Measurements from ENCODE around the gene CCDC97.
A peak's percentile ranks its signal among the peaks of the same experiment; 100 is the strongest.
"Not testable (repeated sequence)": the region's sequence is repeated elsewhere in the genome, so short reads cannot be mapped to it uniquely, and the experiment has no call there.

The CCDC97 gene

DNA sequence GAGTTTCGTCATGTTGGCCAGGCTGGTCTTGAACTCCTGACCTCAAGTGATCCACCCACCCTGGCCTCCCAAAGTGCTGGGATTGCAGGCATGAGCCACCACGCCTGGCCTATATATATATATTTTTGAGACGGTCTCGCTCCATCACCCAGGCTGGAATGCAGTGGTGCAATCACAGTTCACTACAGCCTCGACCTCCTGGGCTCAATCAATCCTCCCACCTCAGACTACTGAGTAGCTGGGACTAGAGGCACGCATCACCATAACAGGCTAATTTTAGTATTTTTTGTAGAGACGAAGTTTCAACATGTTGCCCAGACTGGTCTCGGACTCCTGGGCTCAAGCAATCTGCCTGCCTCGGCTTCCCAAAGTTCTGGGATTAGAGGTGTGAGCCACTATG is 36.9 kb downstream of the CCDC97 start:
- H3K4me3 ChIP-seq (ENCODE audit: low read length); H3K9ac ChIP-seq (ENCODE audit: low read length); H3K9me3 ChIP-seq (ENCODE audit: control insufficient read depth, low read length); H3K36me3 ChIP-seq (ENCODE audit: control insufficient read depth, insufficient read depth, low read length, severe bottlenecking); DNase-seq (ENCODE audit: low read depth); H3K27me3 ChIP-seq (replicated peaks; ENCODE audit: control insufficient read depth, insufficient read depth, low read length): not testable (repeated sequence)
- H3K4me1 ChIP-seq (ENCODE audit: control insufficient read depth, insufficient read depth, low read length), result peaks cover 12% of the 10 kb centered on the region

DNA sequence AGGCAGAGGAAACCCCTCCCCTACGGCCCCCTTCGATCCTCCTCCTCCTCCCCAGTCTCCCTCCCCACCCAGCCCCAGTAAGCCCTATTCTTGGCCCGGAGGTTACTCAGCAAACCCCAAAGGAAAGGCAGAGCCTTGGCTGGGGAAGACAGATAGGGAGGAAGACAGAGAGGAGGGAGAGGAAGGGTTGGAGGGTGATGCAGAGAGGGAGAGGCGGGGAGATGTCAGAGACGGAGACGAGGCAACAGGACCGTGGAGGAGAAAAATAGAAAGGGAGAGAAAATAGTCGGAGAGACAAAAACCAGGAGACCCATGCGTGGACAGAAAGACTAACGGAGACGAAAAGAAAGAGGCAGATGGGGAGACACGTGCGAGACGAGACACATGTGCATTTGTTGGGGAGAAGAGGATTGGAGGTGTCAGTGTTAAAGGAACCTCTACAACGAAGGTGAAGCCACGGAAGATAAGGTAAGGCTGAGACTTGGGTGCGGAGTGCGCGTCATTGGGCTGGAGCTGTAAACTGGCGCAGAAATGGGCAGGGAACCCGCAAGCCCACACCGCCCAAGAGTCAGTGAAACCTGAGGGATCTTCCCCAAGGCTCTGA is 40.9 kb downstream of the CCDC97 start:
- Histone ChIP-seq H3K27me3 (replicated peaks; ENCODE audit: control insufficient read depth, insufficient read depth, low read length) (no peaks in the 10 kb centered on the region), H3K9me3 (ENCODE audit: control insufficient read depth, low read length) (no peaks in the 10 kb centered on the region), H3K4me1 (ENCODE audit: control insufficient read depth, insufficient read depth, low read length) (peaks cover 14% of the 10 kb centered on the region), H3K9ac (ENCODE audit: low read length) (peak overlapping the region; percentile 87), H3K4me3 (ENCODE audit: low read length) (peak overlapping the region; percentile 91), H3K36me3 (ENCODE audit: control insufficient read depth, insufficient read depth, low read length, severe bottlenecking) (no peaks in the 10 kb centered on the region)
- peak; percentile 32 for DNase-seq (ENCODE audit: low read depth)

DNA sequence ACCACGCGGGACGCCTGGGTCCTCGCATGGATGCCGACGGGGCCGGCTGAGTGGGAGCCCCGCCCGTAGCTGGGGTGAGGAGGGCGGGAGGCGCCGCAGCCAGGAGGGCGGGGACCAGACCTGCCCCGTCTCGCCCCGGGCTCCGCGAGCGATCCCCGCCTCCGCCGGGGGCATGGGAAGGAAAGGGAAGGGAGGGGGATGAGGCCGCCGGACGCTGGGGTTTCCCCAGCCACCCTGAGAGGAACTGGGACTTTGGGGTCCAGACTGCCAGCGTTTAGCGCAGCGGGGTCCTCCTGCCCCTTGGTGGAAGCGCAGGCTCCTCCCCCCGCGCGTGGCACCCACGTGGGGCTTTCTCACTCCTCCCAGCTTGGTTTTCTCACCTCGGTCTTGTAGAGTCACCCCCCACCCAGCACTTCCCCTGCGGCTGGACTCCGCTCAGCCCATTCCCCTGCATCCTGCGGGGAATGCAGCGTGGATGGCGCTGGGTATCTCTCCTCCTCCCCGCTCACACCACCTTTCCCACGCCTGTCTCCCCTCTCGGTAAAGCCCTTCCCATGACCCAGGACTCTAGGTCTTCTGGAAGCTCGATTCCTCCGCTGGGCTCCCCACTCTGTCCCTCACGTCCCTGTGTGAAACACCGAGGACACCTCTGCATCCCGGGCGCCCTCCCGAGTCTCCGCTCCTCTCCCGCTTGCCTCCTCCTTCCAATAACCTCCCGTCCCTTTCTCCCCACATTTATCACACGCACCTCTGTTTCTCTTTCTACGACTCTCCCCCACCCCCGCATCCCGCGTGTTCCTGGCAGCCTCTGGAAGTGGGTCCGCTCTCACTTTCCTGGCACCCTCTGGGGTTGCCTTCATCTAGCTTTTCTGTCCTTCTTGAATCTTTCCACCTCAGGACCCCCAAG is 41.6 kb downstream of the CCDC97 start:
- Histone ChIP-seq H3K36me3 (ENCODE audit: control insufficient read depth, insufficient read depth, low read length, severe bottlenecking) (no peaks in the 10 kb centered on the region), H3K9me3 (ENCODE audit: control insufficient read depth, low read length) (no peaks in the 10 kb centered on the region), H3K9ac (ENCODE audit: low read length) (peak overlapping the region; percentile 87), H3K4me3 (ENCODE audit: low read length) (peak overlapping the region; percentile 91), H3K4me1 (ENCODE audit: control insufficient read depth, insufficient read depth, low read length) (peaks cover 14% of the 10 kb centered on the region), H3K27me3 (replicated peaks; ENCODE audit: control insufficient read depth, insufficient read depth, low read length) (no peaks in the 10 kb centered on the region)
- DNase-seq (ENCODE audit: low read depth), result peak; percentile 79

DNA sequence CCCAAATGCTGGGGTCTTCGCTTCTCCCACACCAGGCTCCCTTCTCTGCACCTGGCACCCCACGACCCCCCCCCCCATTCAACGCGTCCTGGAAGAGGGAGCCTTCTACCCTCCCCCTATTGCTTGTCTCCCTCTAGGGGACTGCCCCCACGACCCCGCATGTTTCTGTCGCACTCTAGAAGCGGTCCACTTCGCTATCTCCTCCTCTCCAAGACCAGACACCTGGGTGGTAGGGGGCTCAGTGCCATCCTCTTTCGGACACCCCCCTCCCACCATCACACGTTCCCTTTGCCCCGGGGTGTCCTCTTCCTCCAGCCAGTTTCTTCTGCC is 42.3 kb downstream of the CCDC97 start:
- Histone ChIP-seq H3K9ac (ENCODE audit: low read length) (peak overlapping the region; percentile 87), H3K9me3 (ENCODE audit: control insufficient read depth, low read length) (no peaks in the 10 kb centered on the region), H3K27me3 (replicated peaks; ENCODE audit: control insufficient read depth, insufficient read depth, low read length) (no peaks in the 10 kb centered on the region), H3K4me1 (ENCODE audit: control insufficient read depth, insufficient read depth, low read length) (peaks cover 14% of the 10 kb centered on the region), H3K36me3 (ENCODE audit: control insufficient read depth, insufficient read depth, low read length, severe bottlenecking) (no peaks in the 10 kb centered on the region), H3K4me3 (ENCODE audit: low read length) (peak overlapping the region; percentile 91)
- DNase-seq (ENCODE audit: low read depth), result no peak

DNA sequence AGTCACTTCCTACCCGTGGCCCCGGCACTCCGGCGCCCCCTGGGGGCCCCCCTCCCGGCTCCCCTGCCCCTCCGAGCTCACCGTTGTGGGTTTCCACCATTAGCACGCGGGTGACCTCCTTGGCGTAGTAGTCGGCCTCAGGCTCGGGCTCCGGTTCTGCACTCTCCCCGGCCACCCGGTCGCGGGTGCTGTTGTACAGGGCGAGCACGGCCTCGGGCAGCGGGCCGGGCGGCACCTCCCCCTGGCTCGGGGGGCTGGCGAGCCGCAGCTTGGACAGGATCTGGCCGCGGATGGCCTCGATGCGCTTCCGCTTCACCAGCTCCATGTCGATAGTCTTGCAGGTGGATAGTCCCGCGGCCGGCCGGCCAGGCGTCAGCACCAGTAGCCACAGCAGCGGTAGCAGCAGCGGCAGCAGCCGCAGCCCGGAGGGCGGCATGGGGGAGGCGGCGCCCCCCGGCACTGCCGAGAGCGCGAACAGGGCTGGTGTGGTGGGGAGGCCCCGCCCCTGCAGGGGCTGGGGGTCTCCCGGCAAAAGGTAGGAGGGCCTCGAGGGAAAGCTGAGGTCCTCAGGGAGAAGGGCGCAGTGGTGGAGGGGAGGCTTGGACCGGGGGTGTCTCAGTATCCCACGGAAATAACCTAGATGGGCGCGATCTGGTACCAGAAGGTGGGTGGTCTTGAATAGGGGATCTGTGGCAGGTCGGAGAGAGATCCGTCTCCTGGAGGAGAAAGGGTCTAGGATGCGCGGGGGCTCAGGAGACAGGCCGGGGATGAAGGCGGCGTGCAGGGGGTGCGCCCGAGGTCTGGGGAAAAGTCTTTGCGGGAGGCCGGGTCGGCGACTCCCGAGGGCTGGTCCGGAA is 42.9 kb downstream of the CCDC97 start:
- Histone ChIP-seq H3K9ac (ENCODE audit: low read length) (peak overlapping the region; percentile 87), H3K27me3 (replicated peaks; ENCODE audit: control insufficient read depth, insufficient read depth, low read length) (no peaks in the 10 kb centered on the region), H3K4me3 (ENCODE audit: low read length) (peak overlapping the region; percentile 91), H3K36me3 (ENCODE audit: control insufficient read depth, insufficient read depth, low read length, severe bottlenecking) (no peaks in the 10 kb centered on the region), H3K9me3 (ENCODE audit: control insufficient read depth, low read length) (no peaks in the 10 kb centered on the region), H3K4me1 (ENCODE audit: control insufficient read depth, insufficient read depth, low read length) (peaks cover 14% of the 10 kb centered on the region)
- peak; percentile 79 for DNase-seq (ENCODE audit: low read depth)

DNA sequence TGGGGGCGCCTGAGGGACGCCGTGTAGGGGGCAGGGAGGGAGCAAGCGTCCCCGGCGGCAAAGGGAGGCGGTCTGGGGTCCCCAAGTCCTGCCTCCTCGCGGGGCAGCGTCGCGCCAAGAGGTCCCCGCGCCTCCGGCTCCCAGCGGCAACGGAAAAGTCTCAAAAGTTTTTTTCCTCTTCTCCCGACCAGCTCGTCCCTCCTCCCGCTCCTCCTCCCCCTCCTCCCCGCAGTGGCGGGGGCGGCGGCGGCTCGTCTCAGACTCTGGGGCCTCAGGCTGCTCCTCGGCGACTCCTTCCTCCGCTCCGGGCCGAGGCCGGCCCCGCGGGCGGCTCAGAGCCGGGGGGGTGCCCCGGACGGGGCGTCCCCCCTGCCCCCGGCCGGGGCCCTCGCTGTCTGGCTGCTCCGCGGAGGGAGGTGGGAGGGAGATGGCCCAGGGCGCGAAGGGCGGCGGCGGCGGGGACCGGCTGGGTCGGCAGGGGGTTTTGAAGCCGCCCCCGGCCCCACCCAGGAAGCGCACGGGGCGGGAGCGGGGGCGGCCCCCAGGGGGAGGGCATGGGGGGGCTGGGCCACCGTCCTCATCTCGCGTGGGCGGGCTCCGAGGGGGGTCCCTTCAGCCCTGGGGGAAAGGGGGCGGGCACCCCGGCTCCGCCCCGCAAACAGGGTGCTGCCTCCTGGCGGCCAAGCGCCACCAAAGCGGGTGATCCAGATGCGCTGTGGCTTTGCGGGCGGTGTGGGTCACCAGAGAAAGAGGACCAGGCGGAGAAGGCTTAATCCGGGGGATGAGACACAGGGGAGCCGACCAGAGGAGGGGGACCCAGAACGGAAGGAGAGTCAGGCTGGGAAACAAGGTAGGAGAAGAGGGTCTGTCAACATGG is 43.7 kb downstream of the CCDC97 start, which contains the start of gene TGFB1:
Gene TGFB1, minus strand, starts transcription at position 457 of the 877 bp plus-strand sequence. CDS start 878 bp downstream, outside the sequence.
- no peaks in the 10 kb centered on the region for H3K9me3 ChIP-seq (ENCODE audit: control insufficient read depth, low read length)
- peak within 1 kb of the TSS; percentile 91 for H3K4me3 ChIP-seq (ENCODE audit: low read length)
- H3K27me3 ChIP-seq (replicated peaks; ENCODE audit: control insufficient read depth, insufficient read depth, low read length), result no peaks in the 10 kb centered on the region
- peak within 1 kb of the TSS; percentile 87 for H3K9ac ChIP-seq (ENCODE audit: low read length)
- peak; percentile 96 for DNase-seq (ENCODE audit: low read depth)
- H3K4me1 ChIP-seq (ENCODE audit: control insufficient read depth, insufficient read depth, low read length), result peaks cover 14% of the 10 kb centered on the region
- H3K36me3 ChIP-seq (ENCODE audit: control insufficient read depth, insufficient read depth, low read length, severe bottlenecking), result no peaks in the 10 kb centered on the region

DNA sequence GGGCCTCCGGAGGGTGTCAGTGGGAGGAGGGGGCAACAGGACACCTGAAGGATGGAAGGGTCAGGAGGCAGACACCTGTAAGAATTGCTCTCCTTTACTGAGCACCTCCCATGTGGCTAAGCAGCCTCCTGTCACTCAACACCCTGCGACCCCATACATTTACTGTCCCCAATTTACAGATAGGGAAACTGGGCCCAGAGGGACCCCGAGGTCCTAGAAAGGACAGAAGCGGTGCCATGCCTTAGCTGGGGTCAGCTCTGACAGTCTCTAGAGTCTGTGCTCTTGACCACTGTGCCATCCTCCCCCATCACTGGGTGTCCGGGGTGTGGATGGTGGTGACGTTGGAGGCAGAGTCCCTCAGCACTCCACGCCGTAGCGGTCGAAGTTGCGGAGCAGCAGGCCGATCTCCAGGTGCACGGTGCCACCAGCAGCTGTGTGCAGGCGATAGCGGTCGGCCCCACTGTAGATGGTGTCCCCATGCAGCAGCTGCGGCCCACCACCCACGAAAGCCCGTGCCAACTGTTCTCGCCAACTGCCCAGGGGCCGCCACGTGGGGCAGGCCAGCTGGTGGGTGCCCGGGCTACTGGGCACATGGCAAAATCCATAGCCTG is 44.5 kb downstream of the CCDC97 start:
- Histone ChIP-seq H3K9ac (ENCODE audit: low read length) (peak overlapping the region; percentile 67), H3K4me3 (ENCODE audit: low read length) (peak overlapping the region; percentile 72), H3K36me3 (ENCODE audit: control insufficient read depth, insufficient read depth, low read length, severe bottlenecking) (no peaks in the 10 kb centered on the region), H3K4me1 (ENCODE audit: control insufficient read depth, insufficient read depth, low read length) (peaks cover 14% of the 10 kb centered on the region), H3K9me3 (ENCODE audit: control insufficient read depth, low read length) (no peaks in the 10 kb centered on the region), H3K27me3 (replicated peaks; ENCODE audit: control insufficient read depth, insufficient read depth, low read length) (no peaks in the 10 kb centered on the region)
- DNase-seq (ENCODE audit: low read depth), result no peak

DNA sequence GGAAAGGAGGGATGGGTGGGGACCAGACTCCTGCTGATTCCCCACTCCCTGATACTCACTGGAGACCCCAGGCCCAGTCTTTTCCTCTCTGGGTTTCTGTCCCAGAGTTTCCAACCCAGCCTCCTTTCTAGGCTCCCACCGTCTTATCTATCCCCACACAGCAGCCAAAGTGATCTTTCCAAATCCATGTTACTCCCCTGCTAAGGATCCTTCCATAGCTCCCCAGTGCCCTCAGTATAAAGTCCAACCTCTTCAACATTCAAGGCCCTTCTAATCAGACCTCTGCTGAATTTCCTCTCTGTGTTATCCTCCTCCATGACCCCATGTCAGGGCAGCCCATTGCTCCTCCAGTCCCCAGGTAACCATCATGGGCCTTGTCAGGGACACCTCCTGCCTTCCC is 45.1 kb downstream of the CCDC97 start:
- no peaks in the 10 kb centered on the region for H3K27me3 ChIP-seq (replicated peaks; ENCODE audit: control insufficient read depth, insufficient read depth, low read length)
- no peaks in the 10 kb centered on the region for H3K9me3 ChIP-seq (ENCODE audit: control insufficient read depth, low read length)
- H3K36me3 ChIP-seq (ENCODE audit: control insufficient read depth, insufficient read depth, low read length, severe bottlenecking), result no peaks in the 10 kb centered on the region
- no peak for DNase-seq (ENCODE audit: low read depth)
- peaks cover 14% of the 10 kb centered on the region for H3K4me1 ChIP-seq (ENCODE audit: control insufficient read depth, insufficient read depth, low read length)
- no peak overlapping the region for H3K9ac ChIP-seq (ENCODE audit: low read length)
- no peak overlapping the region for H3K4me3 ChIP-seq (ENCODE audit: low read length)

DNA sequence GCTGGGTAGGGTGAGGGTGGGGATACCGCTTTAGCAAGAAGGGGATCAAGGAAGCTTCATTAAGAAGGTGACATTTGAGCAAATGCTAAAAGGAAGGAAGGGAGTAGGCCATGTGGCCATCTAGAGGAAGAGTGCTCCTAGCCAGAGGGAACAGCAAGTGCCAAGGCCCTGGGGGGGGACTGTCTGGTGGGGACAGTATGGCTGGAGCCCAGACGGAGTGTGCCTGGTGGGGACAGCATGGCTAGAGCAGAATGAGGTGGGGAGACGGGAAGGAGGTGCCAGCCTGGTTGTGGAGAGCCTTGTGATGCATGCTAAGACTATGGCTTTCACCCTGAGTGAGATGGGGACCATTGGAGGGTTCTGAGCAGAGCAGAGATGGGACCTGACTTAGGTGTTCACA is 45.8 kb downstream of the CCDC97 start:
- H3K27me3 ChIP-seq (replicated peaks; ENCODE audit: control insufficient read depth, insufficient read depth, low read length), result no peaks in the 10 kb centered on the region

DNA sequence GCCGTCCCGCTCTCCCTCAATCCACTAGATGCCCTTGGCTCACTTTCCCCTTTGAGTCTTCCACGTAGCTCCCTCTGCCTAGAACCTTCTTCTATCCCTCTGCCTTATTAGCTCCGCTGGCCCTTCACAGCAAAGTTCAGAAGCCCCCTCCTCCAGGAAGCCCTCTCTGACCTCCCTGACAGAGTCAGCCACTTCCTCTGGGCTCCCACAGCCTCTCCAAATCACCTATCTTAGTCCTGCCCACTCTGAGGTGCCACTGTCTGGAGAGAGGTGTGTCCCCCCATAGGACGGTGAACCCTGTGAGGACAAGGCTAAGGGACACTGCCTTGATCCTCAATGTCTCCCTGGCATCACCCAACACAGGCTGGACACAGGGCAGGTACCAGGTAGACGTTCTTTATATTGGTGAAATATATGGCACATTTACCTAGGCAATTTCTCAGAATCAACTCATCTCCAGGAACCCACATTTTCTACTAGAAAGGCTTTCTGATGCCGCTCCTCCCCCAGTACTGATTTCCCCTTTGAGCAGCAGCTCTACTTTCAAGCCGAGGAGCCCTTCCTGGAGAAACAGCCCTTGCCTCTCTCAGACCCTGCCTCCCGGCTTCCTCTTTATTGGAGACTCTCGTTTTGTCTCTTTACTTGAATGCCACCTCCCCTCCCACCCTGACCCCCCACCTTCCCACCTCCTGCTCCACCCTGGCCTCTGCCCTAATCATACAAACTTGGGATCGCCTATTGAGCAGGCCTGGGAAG is 47.2 kb downstream of the CCDC97 start:
- Histone ChIP-seq H3K4me3 (ENCODE audit: low read length) (no peak overlapping the region), H3K9ac (ENCODE audit: low read length) (no peak overlapping the region), H3K9me3 (ENCODE audit: control insufficient read depth, low read length) (no peaks in the 10 kb centered on the region), H3K27me3 (replicated peaks; ENCODE audit: control insufficient read depth, insufficient read depth, low read length) (no peaks in the 10 kb centered on the region), H3K4me1 (ENCODE audit: control insufficient read depth, insufficient read depth, low read length) (no peaks in the 10 kb centered on the region), H3K36me3 (ENCODE audit: control insufficient read depth, insufficient read depth, low read length, severe bottlenecking) (no peaks in the 10 kb centered on the region)
- no peak for DNase-seq (ENCODE audit: low read depth)

More for the DNA sequence above, 45.8 kb downstream of the CCDC97 start:
- H3K4me1 ChIP-seq (ENCODE audit: control insufficient read depth, insufficient read depth, low read length), result peaks cover 9% of the 10 kb centered on the region
- H3K36me3 ChIP-seq (ENCODE audit: control insufficient read depth, insufficient read depth, low read length, severe bottlenecking), result no peaks in the 10 kb centered on the region
- DNase-seq (ENCODE audit: low read depth), result no peak
- no peak overlapping the region for H3K4me3 ChIP-seq (ENCODE audit: low read length)
- H3K9ac ChIP-seq (ENCODE audit: low read length), result no peak overlapping the region
- H3K9me3 ChIP-seq (ENCODE audit: control insufficient read depth, low read length), result no peaks in the 10 kb centered on the region

Data from adipocyte (in vitro differentiated cells).